Measurements from ENCODE around the gene SUPT20H. TPM values are rescaled to one million over a fixed set of nuclear protein-coding genes. Genes with fewer than 3 reads are reported as not detected.

SUPT20H gene
- total RNA-seq, 2 donors from 2014 or later, result 43.3 to 51.4 TPM

DNA sequence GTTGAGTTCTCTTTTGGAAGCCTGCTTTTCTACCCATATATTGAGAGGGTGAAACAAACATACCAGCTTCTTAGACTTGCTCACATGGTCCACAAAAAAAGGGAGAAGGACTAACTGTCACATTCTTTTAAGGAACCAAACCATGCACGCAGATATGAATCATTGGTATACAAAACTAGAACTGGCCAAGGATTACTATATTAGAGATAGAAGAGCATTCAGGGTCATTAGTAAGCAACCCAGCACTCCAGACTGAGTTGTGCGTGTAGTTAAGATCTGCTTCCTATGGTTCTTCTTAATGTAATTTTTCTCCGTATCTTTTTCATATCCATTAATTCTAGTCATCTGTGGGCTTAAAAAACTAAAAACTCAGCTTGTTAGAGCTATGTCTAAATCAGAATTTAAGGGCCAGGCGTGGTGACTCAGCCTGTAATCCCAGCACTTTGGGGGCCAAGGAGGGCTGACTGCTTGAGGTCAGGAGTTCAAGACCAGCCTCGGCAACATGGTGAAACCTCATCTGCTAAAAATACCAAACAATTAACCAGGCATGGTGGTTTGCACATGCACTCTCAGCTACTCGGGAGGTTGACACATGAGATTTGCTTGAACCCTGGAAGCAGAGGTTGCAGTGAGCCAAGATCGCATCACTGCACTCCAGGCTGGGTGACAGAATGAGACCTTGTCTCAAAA is 80.0 kb downstream of the SUPT20H start:
- no peak for DNase-seq
- WGBS, 2 donors, result 88 to 95% methylated on average over 7 of the region's 7 CpGs
- H3K4me1 ChIP-seq, result no peaks in the 10 kb centered on the region
- no peak for ATAC-seq
- intact Hi-C loops (cut with DNase I), result no loop called here
- no peaks in the 10 kb centered on the region for H3K27me3 ChIP-seq
- no peaks in the 10 kb centered on the region for H3K9me3 ChIP-seq
- peaks cover 0 to 20% of the 10 kb centered on the region in 2 donors for H3K36me3 ChIP-seq (replicated peaks in 1 of 2; ENCODE audit: insufficient read depth in 1 of 2, low read depth in 2 of 2)
- no peak overlapping the region for H3K4me3 ChIP-seq
- no peak for TF ChIP-seq POLR2A (IDR thresholded peaks at IDR 0.05)
- TF ChIP-seq, protein P1, sequence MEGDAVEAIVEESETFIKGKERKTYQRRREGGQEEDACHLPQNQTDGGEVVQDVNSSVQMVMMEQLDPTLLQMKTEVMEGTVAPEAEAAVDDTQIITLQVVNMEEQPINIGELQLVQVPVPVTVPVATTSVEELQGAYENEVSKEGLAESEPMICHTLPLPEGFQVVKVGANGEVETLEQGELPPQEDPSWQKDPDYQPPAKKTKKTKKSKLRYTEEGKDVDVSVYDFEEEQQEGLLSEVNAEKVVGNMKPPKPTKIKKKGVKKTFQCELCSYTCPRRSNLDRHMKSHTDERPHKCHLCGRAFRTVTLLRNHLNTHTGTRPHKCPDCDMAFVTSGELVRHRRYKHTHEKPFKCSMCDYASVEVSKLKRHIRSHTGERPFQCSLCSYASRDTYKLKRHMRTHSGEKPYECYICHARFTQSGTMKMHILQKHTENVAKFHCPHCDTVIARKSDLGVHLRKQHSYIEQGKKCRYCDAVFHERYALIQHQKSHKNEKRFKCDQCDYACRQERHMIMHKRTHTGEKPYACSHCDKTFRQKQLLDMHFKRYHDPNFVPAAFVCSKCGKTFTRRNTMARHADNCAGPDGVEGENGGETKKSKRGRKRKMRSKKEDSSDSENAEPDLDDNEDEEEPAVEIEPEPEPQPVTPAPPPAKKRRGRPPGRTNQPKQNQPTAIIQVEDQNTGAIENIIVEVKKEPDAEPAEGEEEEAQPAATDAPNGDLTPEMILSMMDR (IDR thresholded peaks at IDR 0.05), result no peak
- no peak overlapping the region for H3K27ac ChIP-seq

DNA sequence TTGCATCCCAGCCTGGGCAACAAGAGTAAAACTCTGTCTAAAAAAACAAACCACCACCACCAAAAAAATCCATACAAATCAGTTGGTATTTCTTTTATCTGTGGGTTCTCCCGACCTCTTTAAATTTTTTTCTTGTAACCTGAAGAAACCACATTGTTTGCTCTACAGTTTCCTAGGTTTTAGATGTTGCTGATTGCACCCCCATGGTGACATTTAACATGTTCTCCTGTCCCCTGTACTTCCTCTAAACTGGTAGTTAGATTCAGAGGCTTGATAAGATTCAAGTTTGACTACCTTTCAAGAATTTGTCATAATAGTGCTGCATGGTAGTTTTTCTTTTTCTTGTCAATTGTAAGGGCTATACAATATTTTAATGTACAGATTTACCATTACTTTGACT is 84.3 kb downstream of the SUPT20H start:
- WGBS, 2 donors, result 83 to 96% methylated on average over 1 of the region's 1 CpG
- Histone ChIP-seq H3K27me3 (no peaks in the 10 kb centered on the region), H3K4me3 (no peak overlapping the region), H3K36me3 (replicated peaks in 1 of 2; ENCODE audit: insufficient read depth in 1 of 2, low read depth in 2 of 2) (peaks cover 7 to 20% of the 10 kb centered on the region in 2 donors), H3K9me3 (no peaks in the 10 kb centered on the region), H3K4me1 (no peaks in the 10 kb centered on the region), H3K27ac (no peak overlapping the region)
- DNase-seq (no peak), ATAC-seq (no peak)
- TF ChIP-seq POLR2A (IDR thresholded peaks at IDR 0.05), result no peak
- TF ChIP-seq, protein P1 (IDR thresholded peaks at IDR 0.05), result no peak
- intact Hi-C loops (cut with DNase I), result no loop called here

DNA sequence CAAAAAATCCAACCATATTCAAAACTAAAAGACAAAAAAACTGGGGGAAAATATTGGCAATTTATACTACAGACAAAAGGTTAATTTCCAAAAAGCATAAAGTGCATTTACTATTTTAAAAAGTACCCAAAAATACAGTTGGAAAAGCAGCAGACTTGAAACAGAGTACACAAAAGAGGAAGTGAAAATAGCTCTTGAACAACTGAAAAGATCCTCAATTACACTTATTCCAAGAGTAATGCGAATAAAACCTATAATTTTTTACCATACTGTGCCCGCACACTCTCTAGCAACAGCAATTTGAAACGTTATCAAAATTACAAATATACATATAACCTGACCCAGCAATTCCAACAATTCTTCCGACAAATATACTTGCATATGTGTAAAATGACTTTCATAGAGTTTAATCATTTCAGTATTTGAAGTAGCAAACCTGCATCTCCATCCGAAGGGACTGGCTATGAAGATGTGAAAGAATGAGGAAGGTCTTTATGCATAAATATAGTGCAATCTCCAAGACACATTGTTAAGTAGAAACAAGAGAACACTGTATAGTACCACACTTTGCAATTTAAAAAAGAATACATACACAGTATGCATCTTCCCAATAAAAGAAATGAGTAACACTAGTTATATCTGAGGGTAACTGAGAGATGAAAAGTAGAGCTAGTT is 85.7 kb downstream of the SUPT20H start:
- Histone ChIP-seq H3K9me3 (no peaks in the 10 kb centered on the region), H3K36me3 (replicated peaks in 1 of 2; ENCODE audit: insufficient read depth in 1 of 2, low read depth in 2 of 2) (peaks cover 8 to 25% of the 10 kb centered on the region in 2 donors), H3K27me3 (no peaks in the 10 kb centered on the region), H3K4me1 (no peaks in the 10 kb centered on the region), H3K27ac (no peak overlapping the region), H3K4me3 (no peak overlapping the region)
- intact Hi-C loops (cut with DNase I), result no loop called here
- ATAC-seq, result no peak
- 92 to 94% methylated on average over 5 of the region's 5 CpGs for WGBS, 2 donors
- no peak for TF ChIP-seq POLR2A (IDR thresholded peaks at IDR 0.05)
- TF ChIP-seq, protein P1 (IDR thresholded peaks at IDR 0.05), result no peak
- no peak for DNase-seq

DNA sequence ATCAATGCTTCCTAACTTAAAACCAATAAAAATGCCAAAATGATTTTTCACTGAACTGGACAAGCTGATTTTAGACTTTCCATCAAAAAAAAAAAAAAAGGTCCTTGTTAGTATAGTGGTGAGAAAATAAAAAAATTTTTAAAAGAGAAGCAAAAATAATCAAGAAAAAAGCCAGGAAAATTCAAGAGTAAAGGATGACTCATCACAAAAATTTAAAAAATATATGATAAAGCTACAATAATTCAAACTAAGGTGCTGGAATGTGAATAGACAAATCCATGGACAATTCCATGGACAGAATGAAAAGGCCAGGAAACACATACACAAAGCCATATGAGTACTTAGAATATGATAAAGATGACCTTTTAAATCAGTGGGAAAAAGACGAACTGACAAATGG is 86.5 kb downstream of the SUPT20H start:
- intact Hi-C loops (cut with DNase I), result no loop called here
- TF ChIP-seq POLR2A (IDR thresholded peaks at IDR 0.05), result no peak
- TF ChIP-seq, protein P1 (IDR thresholded peaks at IDR 0.05), result no peak
- H3K4me1 ChIP-seq, result no peaks in the 10 kb centered on the region
- DNase-seq, result no peak
- 90 to 100% methylated on average over 1 of the region's 1 CpG for WGBS, 2 donors
- H3K4me3 ChIP-seq, result no peak overlapping the region
- ATAC-seq, result no peak
- no peaks in the 10 kb centered on the region for H3K9me3 ChIP-seq
- no peaks in the 10 kb centered on the region for H3K27me3 ChIP-seq
- H3K36me3 ChIP-seq (replicated peaks in 1 of 2; ENCODE audit: insufficient read depth in 1 of 2, low read depth in 2 of 2), result peaks cover 8 to 27% of the 10 kb centered on the region in 2 donors
- H3K27ac ChIP-seq, result no peak overlapping the region

All from body of pancreas (tissue), 4 donors.